Endothelial cell of umbilical vein (primary cell): ENCODE results near the gene TMEM97. TPM values are rescaled to one million over a fixed set of nuclear protein-coding genes. Genes with fewer than 3 reads are reported as not detected.
"Not testable (repeated sequence)": the region's sequence is repeated elsewhere in the genome, so short reads cannot be mapped to it uniquely, and the experiment has no call there.

Experiments used
- BruUV-seq: library from RNA; stranded (reverse); fragments of 400-500 nt; replicated peaks from 2 replicates; lab custom pipeline; 2021; lab: Mats Ljungman, UMichigan
- CTCF ChIA-PET: fragments of 300-600, 350-600 bp; sonication (Branson Sonifier 250); formaldehyde crosslinking; loops from one replicate; lab custom pipeline; 2021; ENCODE audit warnings: antibody characterized with exemption, inconsistent platforms; lab: Charles Lee
- POLR2A ChIA-PET: fragments of 300-600, 350-600 bp; sonication (Branson Sonifier 250); formaldehyde crosslinking; loops from one replicate; lab custom pipeline; 2021; ENCODE audit warnings: antibody characterized with exemption, inconsistent platforms; lab: Charles Lee
- DNase-seq: peaks from one replicate; pipeline ENCODE4 v3.0.0-alpha.2; 2011; ENCODE audit warnings: low read depth, low spot score
- FAIRE-seq: peaks from 2 replicates; lab custom pipeline; 2011; peaks lifted over from hg19 to GRCh38; lab: Jason Lieb, UNC
- H2AFZ ChIP-seq: 2 replicates; pipeline ENCODE4 v1.6.0; 2012; ENCODE audit warnings: low read depth, low read length, control low read depth, inconsistent platforms
- H3K27ac ChIP-seq: 2 replicates; pipeline ENCODE4 v1.5.1; 2011; ENCODE audit warnings: low read depth, mild to moderate bottlenecking, control low read depth, low read length, moderate library complexity; ENCODE audit not compliant: insufficient read depth
- H3K27me3 ChIP-seq, 2 experiments: 2 replicates each; pipeline versions ENCODE4 v1.6.0 to v1.6.1; 2011; ENCODE audit warnings: low read length in 2 of 2, mixed read lengths in 1 of 2; ENCODE audit not compliant: control insufficient read depth in 2 of 2, insufficient read depth in 2 of 2
- H3K36me3 ChIP-seq, 2 experiments: 2 replicates in 1 of 2; 3 replicates in 1 of 2; pipeline ENCODE4 v1.5.1; 2011; ENCODE audit warnings: low read length in 2 of 2, mild to moderate bottlenecking in 1 of 2, moderate library complexity in 1 of 2; ENCODE audit not compliant: control insufficient read depth in 2 of 2, insufficient read depth in 2 of 2; ENCODE audit errors: extremely low read depth in 1 of 2
- H3K4me1 ChIP-seq: 3 replicates; pipeline ENCODE4 v1.5.1; 2011; ENCODE audit warnings: mild to moderate bottlenecking, low read length; ENCODE audit not compliant: control insufficient read depth, insufficient read depth; ENCODE audit errors: extremely low read depth
- H3K4me2 ChIP-seq: 2 replicates; pipeline ENCODE4 v1.6.1; 2011; ENCODE audit warnings: low read length, control low read depth, mixed read lengths; ENCODE audit not compliant: insufficient read depth
- H3K4me3 ChIP-seq, 3 experiments: fragments of 200-600 bp in 1 of 3; sonication (generic), shearing (Covaris generic) in 1 of 3; replicated peaks in 1 of 3; 2 replicates each; pipeline ENCODE4 v1.5.1; 2011 to 2016; ENCODE audit warnings: control low read depth in 3 of 3, low read length in 3 of 3, mild to moderate bottlenecking in 2 of 3, inconsistent platforms in 1 of 3, low read depth in 1 of 3, moderate library complexity in 1 of 3; ENCODE audit not compliant: insufficient read depth in 1 of 3
- H3K79me2 ChIP-seq: 2 replicates; pipeline ENCODE4 v1.6.0; 2012; ENCODE audit warnings: low read length, inconsistent platforms; ENCODE audit not compliant: control insufficient read depth, insufficient read depth
- H3K9ac ChIP-seq: replicated peaks from 2 replicates; pipeline ENCODE3; 2011; ENCODE audit warnings: low read length, control low read depth; ENCODE audit not compliant: insufficient read depth; ENCODE audit errors: extremely low read depth
- H3K9me1 ChIP-seq: replicated peaks from 3 replicates; pipeline ENCODE4 v1.6.0; 2011; ENCODE audit warnings: mild to moderate bottlenecking, low read length; ENCODE audit not compliant: control insufficient read depth, insufficient read depth; ENCODE audit errors: extremely low read depth
- H3K9me3 ChIP-seq: replicated peaks from 2 replicates; pipeline ENCODE4 v1.5.1; 2012; ENCODE audit warnings: low read length, inconsistent platforms; ENCODE audit not compliant: control insufficient read depth, insufficient read depth
- H4K20me1 ChIP-seq: replicated peaks from 2 replicates; pipeline ENCODE3; 2011; ENCODE audit warnings: mild to moderate bottlenecking, low read length; ENCODE audit not compliant: control insufficient read depth, insufficient read depth; ENCODE audit errors: extremely low read depth
- CTCF ChIP-seq, 2 donors: IDR thresholded peaks; 1 replicate in 1 of 2; 2 replicates in 1 of 2; pipeline ENCODE4 v1.5.1; 2011; ENCODE audit warnings: low read length in 2 of 2, mild to moderate bottlenecking in 2 of 2, moderate library complexity in 2 of 2, control low read depth in 1 of 2, inconsistent platforms in 1 of 2, low read depth in 1 of 2; ENCODE audit not compliant: insufficient read depth in 1 of 2; ENCODE audit errors: extremely low read depth in 1 of 2
- EZH2 ChIP-seq: IDR thresholded peaks from 2 replicates; pipeline ENCODE4 v1.6.1; 2012; ENCODE audit warnings: borderline replicate concordance, low read depth, mild to moderate bottlenecking, moderate library complexity, low read length, inconsistent platforms; ENCODE audit not compliant: severe bottlenecking
- FOS ChIP-seq: IDR thresholded peaks from 2 replicates; pipeline ENCODE4 v1.6.1; 2011; ENCODE audit warnings: mild to moderate bottlenecking, low read length, moderate library complexity, borderline replicate concordance; ENCODE audit not compliant: insufficient read depth
- GATA2 ChIP-seq: IDR thresholded peaks from 2 replicates; pipeline ENCODE4 v1.7.0; 2011; ENCODE audit warnings: low read depth, mild to moderate bottlenecking, moderate library complexity, mixed read lengths, low read length; ENCODE audit not compliant: insufficient read length, insufficient read depth
- JUN ChIP-seq: IDR thresholded peaks from 2 replicates; pipeline ENCODE4 v1.6.1; 2011; ENCODE audit warnings: borderline replicate concordance, low read depth; ENCODE audit not compliant: insufficient read length, insufficient read depth
- MAX ChIP-seq: IDR thresholded peaks from 2 replicates; pipeline ENCODE4 v1.6.1; 2011; ENCODE audit not compliant: insufficient read depth, insufficient read length
- MYC ChIP-seq: IDR thresholded peaks from one replicate; pipeline ENCODE4 v1.6.1; 2011; ENCODE audit warnings: mild to moderate bottlenecking, low read depth, low read length
- POLR2A ChIP-seq: IDR thresholded peaks from 2 replicates; pipeline ENCODE4 v1.6.1; 2012; ENCODE audit warnings: low read depth, mild to moderate bottlenecking, control low read depth, low read length
- POLR2AphosphoS5 ChIP-seq: IDR thresholded peaks from 2 replicates; pipeline ENCODE4 v1.6.1; 2012; ENCODE audit warnings: low read depth, mild to moderate bottlenecking, control low read depth, low read length, moderate library complexity; ENCODE audit not compliant: insufficient read depth
- dilution Hi-C: fragments of 300-500 bp; cut with MboI; formaldehyde crosslinking; loops from one replicate; pipeline ENCODE4 v1.15.0; 2019; ENCODE audit warnings: low sequenced_read_pairs; ENCODE audit not compliant: extremely low pct_ligation_motif_present
- intact Hi-C: fragments of 100-400 bp; cut with micrococcal nuclease; formaldehyde crosslinking; loops from one replicate; pipeline ENCODE4 v1.10.0; 2022
- polyA plus RNA-seq, 4 experiments: library from polyadenylated mRNA; depleted of rRNA in 3 of 4; stranded (reverse) in 3 of 4; unstranded in 1 of 4; fragments of >200 nt; gene quantifications; 2 replicates each; pipeline versions ENCODE4 v1.2.1 to v1.2.3, GENCODE V29; 2011 to 2012; ENCODE audit warnings: missing spikeins in 1 of 4
- total RNA-seq: library from RNA; stranded (reverse); gene quantifications from 2 replicates; pipeline ENCODE4 v1.2.3, GENCODE V29; 2021

The TMEM97 gene
- total and polyA plus RNA-seq, 2 donors (not counting 3 experiments of a cell fraction or from before 2014, with no cell fraction given), result 27.0 to 43.5 TPM

DNA sequence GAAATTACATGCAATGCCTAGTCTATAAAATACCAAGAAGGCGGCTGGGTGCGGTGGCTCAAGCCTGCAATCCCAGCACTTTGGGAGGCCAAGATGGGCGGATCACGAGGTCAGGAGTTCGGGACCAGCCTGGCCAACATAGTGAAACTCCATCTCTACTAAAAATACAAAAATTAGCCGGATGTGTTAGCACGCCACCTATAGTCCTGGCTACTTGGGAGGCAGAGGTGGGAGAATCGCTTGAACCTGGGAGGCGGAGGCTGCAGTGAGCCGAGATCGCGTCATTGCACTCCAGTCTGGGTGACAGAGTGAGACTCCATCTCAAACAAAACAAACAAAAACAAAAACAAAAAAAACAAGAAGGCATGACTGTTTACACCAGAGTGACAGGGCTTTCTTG is 26.1 kb upstream of the TMEM97 start:
- POLR2A ChIA-PET, H3K27me3 ChIP-seq, H2AFZ ChIP-seq, H3K36me3 ChIP-seq, H4K20me1 ChIP-seq, H3K4me1 ChIP-seq, dilution Hi-C loops, CTCF ChIA-PET, H3K9me3 ChIP-seq, H3K9ac ChIP-seq, intact Hi-C loops, H3K27ac ChIP-seq, DNase-seq, H3K79me2 ChIP-seq, H3K4me3 ChIP-seq, FAIRE-seq, H3K4me2 ChIP-seq, BruUV-seq, H3K9me1 ChIP-seq: not testable (repeated sequence)

DNA sequence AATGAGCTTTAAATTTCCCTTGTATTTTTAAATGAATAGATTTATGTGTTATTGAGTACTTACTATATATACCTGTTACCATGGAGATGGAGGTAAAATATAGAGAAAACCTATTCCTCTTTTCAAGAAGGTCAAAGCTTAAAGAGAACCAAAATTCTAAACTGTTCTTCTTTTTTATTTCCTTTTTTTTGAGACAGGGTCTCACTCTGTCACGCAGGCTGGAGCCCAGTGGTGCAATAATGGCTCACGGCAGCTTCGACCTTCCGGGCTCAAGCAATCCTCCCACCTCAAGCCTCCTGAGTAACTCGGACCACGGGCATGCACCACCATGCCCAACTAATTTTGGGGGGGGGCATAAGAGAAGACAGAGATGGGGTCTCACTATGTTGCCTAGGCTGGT is 25.0 kb upstream of the TMEM97 start:
- DNase-seq (no peak), FAIRE-seq (no peak)
- Histone ChIP-seq H3K4me1 (no peaks in the 10 kb centered on the region), H3K36me3 (no peaks in the 10 kb centered on the region), H3K9ac (no peak overlapping the region), H3K4me2 (no peak overlapping the region), H4K20me1 (no peaks in the 10 kb centered on the region), H3K27me3 (peaks cover 2 to 7% of the 10 kb centered on the region in 2 experiments), H3K27ac (no peak overlapping the region), H3K9me1 (no peaks in the 10 kb centered on the region), H3K9me3 (no peaks in the 10 kb centered on the region), H2AFZ (no peak overlapping the region), H3K79me2 (no peaks in the 10 kb centered on the region), H3K4me3 (no peak overlapping the region)
- dilution Hi-C loops, result no loop called here
- ChIA-PET CTCF (interaction anchor here (0.8 to 1.1 kb wide), 2 partner anchors 10 to 43 kb away, joined by 3 to 4 read pairs; no protein-coding TSS in a partner anchor), POLR2A (interaction anchor here (0.6 kb wide), 1 partner anchor 17 kb away, joined by 3 read pairs; no protein-coding TSS in a partner anchor)
- TF ChIP-seq EZH2 (no peak), MAX (no peak), MYC (no peak), POLR2A (no peak), FOS (no peak), GATA2 (no peak), CTCF (IDR thresholded peaks at IDR 0.05; ENCODE audit: extremely low read depth in 1 of 2, insufficient read depth in 1 of 2, low read depth in 1 of 2, low read length in 2 of 2) (no peak), POLR2AphosphoS5 (no peak), JUN (no peak)
- intact Hi-C loops, result no loop called here
- no TSS peak for BruUV-seq
